ENCODE data around the gene POLR2E.
A peak's percentile ranks its signal among the peaks of the same experiment; 100 is the strongest.

The POLR2E gene

DNA sequence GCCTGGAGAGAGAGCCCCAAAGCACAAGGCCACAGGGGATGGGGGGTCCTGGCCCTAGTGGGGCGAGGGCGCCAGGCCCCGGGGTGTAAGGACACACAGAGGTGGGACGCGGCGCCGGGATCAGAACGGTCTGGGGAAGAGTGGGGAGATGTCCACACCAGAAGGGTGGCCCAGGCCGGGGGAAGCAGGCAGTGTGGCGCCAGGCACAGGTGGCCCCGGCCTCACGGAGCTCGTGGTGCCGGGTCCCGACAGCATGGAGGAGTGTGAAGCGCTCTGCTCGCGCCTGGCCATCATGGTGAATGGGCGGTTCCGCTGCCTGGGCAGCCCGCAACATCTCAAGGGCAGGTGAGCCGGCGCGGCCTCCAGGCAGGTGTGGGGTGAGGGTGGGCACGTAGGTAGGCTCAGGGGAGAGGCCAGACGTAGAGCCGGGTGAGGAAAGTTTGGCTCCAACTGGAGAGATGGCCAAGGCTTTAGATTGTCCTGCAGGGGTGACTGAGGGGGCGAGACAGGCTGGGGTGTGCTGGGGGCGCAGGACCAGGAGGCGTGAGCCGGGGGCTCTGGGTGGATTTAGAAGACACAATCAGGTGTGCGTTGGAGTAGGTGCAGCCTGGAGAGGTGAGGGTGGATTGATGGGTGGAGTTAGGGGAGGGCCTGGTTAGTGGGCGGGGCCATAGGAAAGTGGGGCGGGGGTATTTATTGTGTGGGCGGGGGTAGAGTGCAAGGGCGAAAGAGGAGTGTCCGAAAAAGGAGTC lies 31.1 kb downstream of the POLR2E start:
- peaks cover 24% of the 10 kb centered on the region for H3K4me1 Mint-ChIP-seq (ENCODE audit: low read depth)
- peaks cover 5% of the 10 kb centered on the region for H3K36me3 Mint-ChIP-seq
- no peak overlapping the region for H3K27ac Mint-ChIP-seq
- H3K9me3 Mint-ChIP-seq (ENCODE audit: low read depth): no peaks in the 10 kb centered on the region
- H3K27me3 Mint-ChIP-seq: no peaks in the 10 kb centered on the region
- no peak overlapping the region for H3K4me3 Mint-ChIP-seq

DNA sequence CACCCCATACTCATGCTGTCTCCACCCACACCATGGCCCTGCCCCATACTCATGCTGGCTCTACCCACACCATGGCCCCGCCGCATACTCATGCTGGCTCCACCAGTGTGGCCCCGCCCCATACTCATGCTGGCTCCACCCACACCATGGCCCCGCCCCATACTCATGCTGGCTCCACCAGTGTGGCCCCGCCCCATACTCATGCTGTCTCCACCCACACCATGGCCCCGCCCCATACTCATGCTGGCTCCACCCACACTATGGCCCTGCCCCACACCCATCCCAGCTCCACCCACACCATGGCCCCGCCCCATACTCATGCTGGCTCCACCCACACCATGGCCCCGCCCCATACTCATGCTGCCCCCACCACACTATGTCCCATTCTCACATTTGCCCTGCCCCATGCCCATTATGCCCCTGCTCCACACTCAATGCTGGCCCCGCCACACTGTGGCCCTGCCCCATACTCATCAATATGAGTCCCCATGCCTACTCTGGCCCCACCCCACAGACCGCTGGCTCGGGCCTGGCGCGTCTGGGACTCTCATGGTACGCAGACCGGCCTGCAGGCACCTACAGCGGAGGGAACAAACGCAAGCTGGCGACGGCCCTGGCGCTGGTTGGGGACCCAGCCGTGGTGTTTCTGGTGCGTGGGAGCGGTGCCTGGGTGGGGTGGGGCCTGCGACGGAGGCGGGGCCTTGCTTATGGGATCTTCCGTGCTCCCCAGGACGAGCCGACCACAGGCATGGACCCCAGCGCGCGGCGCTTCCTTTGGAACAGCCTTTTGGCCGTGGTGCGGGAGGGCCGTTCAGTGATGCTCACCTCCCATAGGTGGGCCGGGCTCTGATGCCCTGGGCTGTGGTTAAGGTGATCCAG lies 31.9 kb downstream of the POLR2E start:
- Mint-ChIP-seq H3K36me3 (peaks cover 2% of the 10 kb centered on the region), H3K9me3 (ENCODE audit: low read depth) (no peaks in the 10 kb centered on the region), H3K27ac (no peak overlapping the region), H3K4me3 (no peak overlapping the region), H3K27me3 (no peaks in the 10 kb centered on the region), H3K4me1 (ENCODE audit: low read depth) (peaks cover 20% of the 10 kb centered on the region)

DNA sequence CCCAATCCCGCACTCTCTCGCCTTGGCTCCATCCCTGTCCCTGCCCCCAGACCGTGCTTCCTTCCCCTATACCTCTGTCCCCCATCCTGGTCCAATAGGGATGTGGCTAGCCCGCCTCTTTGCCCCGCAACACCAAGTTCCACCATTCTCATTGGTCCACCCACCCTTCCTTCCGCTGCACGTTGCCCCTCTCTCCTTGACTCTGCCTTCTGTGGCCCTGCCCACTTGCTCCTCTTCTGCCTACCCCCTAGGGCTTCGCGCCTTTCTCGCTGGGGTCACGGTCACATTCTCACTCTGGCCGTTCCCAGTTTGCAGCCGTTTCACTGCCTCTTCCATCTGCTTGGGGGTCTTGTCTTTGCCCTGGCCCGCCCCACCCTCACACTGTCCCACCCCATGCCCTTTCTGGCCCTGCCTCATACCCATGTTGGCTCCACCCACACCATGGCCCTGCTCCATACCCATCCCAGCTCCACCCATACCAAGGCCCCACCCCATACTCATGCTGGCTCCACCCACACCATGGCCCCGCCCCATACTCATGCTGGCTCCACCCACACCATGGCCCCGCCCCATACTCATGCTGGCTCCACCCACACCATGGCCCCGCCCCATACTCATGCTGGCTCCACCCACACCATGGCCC lies 32.7 kb downstream of the POLR2E start:
- Mint-ChIP-seq H3K27me3 (no peaks in the 10 kb centered on the region), H3K36me3 (peaks cover 6% of the 10 kb centered on the region), H3K4me1 (ENCODE audit: low read depth) (peaks cover 25% of the 10 kb centered on the region), H3K27ac (no peak overlapping the region), H3K9me3 (ENCODE audit: low read depth) (no peaks in the 10 kb centered on the region), H3K4me3 (no peak overlapping the region)

DNA sequence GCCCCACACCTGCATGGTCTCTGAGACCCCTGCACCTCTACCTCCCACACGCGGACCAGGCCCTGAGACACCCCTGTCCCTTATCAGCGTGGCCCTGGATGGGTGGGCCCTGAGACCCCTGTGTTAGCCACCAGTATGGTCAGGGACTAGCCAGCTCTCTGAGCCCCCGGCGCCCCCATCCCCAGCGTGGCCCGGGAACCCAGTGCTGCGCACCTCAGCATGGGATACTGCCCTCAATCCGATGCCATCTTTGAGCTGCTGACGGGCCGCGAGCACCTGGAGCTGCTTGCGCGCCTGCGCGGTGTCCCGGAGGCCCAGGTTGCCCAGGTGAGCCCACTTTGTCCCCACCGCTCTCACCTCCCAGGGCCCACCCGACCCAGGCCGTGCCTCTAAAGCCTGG lies 33.2 kb downstream of the POLR2E start:
- no peak overlapping the region for H3K27ac Mint-ChIP-seq
- no peaks in the 10 kb centered on the region for H3K9me3 Mint-ChIP-seq (ENCODE audit: low read depth)
- no peak overlapping the region for H3K4me3 Mint-ChIP-seq
- peaks cover 9% of the 10 kb centered on the region for H3K36me3 Mint-ChIP-seq
- no peaks in the 10 kb centered on the region for H3K27me3 Mint-ChIP-seq
- peaks cover 29% of the 10 kb centered on the region for H3K4me1 Mint-ChIP-seq (ENCODE audit: low read depth)

DNA sequence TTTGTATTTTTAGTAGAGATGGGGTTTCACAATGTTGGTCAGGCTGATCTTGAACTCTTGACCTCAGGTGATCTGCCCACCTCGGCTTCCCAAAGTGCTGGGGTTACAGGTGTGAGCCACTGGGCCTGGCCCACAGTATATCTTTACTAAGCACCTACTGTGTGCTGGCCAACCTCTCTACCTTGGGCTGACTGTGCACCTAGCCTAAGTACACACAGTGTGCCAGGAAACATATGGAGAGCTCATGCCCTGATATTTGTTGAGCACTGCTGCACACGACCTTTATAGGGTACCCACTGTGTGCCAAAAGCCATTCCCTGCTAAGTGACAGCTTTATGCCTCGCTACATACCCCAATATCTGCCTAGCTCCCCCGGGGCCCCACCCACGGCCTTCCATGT lies 34.5 kb downstream of the POLR2E start:
- Mint-ChIP-seq H3K9me3 (ENCODE audit: low read depth) (no peaks in the 10 kb centered on the region), H3K27me3 (no peaks in the 10 kb centered on the region), H3K4me3 (no peak overlapping the region), H3K36me3 (peaks cover 14% of the 10 kb centered on the region), H3K27ac (no peak overlapping the region), H3K4me1 (ENCODE audit: low read depth) (peaks cover 25% of the 10 kb centered on the region)

DNA sequence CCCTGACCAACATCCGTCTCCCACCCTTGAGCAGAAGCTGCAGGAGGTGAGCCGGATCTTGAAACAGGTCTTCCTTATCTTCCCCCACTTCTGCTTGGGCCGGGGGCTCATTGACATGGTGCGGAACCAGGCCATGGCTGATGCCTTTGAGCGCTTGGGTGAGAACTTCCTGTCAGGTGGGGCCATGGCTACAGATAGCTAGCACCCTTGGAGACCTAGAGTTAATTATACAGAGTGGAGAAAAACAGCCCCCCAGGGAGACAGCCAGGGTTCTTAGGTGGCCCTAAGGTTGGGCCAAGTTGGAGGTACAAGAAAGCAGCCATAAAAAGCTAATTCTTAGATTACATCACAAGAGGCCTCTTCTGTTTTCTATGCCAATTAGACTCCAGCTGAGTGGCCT lies 37.1 kb downstream of the POLR2E start:
- H3K9me3 Mint-ChIP-seq (ENCODE audit: low read depth): no peaks in the 10 kb centered on the region
- H3K4me1 Mint-ChIP-seq (ENCODE audit: low read depth): peaks cover 13% of the 10 kb centered on the region
- H3K27ac Mint-ChIP-seq: peak overlapping the region; percentile 28
- H3K4me3 Mint-ChIP-seq: no peak overlapping the region
- peaks cover 14% of the 10 kb centered on the region for H3K36me3 Mint-ChIP-seq
- no peaks in the 10 kb centered on the region for H3K27me3 Mint-ChIP-seq

DNA sequence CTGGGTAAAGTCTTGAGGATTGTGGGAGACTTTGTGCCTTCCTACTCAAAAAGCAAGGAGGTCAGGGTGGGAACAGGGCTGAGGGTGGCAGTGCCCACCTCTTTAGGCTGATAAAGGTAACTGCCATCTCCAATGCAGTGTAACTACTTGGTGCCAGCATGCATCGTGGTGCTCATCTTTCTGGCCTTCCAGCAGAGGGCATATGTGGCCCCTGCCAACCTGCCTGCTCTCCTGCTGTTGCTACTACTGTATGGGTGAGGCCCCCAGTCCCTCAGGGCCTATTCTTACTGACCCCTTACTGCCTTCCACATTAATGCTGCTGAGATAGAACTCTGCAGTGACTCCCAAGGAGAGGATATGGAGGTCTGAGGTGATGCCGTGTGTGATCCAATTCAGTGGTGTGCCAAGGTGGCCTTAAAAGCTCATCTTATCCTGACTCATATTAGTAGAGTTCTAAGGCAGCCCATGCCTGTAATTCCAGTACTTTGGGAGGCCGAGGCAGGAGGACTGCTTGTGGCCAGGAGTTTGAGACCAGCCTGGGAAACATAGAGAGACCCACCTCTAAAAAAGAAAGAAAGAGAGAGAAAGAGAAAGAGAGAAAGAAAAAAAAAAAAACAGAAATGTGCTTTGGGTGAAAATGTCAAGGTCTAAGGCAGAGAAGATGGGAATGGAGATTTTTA lies 37.9 kb downstream of the POLR2E start:
- Mint-ChIP-seq H3K4me3 (no peak overlapping the region), H3K4me1 (ENCODE audit: low read depth) (peaks cover 15% of the 10 kb centered on the region), H3K27me3 (no peaks in the 10 kb centered on the region), H3K27ac (peak overlapping the region; percentile 84), H3K9me3 (ENCODE audit: low read depth) (no peaks in the 10 kb centered on the region), H3K36me3 (peaks cover 14% of the 10 kb centered on the region)

DNA sequence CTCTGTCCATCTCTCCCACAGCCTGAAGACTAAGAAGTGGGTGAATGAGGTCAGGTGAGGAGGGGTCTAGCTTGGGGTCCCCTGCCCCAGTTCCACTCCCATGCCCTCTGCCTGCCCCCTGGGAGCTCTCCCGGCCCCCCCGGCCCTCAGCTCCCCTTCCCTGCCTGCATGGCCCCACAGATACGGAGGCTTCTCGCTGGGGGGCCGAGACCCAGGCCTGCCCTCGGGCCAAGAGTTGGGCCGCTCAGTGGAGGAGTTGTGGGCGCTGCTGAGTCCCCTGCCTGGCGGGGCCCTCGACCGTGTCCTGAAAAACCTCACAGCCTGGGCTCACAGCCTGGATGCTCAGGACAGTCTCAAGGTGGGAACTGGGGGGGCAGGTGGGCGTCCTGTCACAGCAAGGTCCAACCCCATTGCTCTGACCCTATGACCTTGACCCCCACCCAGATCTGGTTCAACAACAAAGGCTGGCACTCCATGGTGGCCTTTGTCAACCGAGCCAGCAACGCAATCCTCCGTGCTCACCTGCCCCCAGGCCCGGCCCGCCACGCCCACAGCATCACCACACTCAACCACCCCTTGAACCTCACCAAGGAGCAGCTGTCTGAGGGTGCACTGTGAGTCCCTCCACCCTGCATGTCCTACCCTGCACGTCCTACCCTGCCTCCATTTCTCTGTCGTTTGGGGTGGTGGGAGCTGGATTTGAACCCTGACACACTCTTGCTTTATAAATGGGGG lies 39.1 kb downstream of the POLR2E start:
- no peak overlapping the region for H3K27ac Mint-ChIP-seq
- no peak overlapping the region for H3K4me3 Mint-ChIP-seq
- peaks cover 15% of the 10 kb centered on the region for H3K4me1 Mint-ChIP-seq (ENCODE audit: low read depth)
- no peaks in the 10 kb centered on the region for H3K9me3 Mint-ChIP-seq (ENCODE audit: low read depth)
- H3K27me3 Mint-ChIP-seq: no peaks in the 10 kb centered on the region
- peaks cover 14% of the 10 kb centered on the region for H3K36me3 Mint-ChIP-seq

DNA sequence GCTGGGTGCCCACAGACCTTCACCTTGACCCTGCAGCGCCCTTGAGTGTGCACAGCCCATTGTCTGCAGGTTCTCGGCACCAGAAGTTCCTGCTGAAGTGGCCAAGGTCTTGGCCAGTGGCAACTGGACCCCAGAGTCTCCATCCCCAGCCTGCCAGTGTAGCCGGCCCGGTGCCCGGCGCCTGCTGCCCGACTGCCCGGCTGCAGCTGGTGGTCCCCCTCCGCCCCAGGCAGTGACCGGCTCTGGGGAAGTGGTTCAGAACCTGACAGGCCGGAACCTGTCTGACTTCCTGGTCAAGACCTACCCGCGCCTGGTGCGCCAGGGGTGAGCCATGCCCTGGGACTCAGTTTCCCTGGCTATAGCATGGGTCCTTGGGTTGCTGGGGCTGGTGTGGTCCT lies 40.1 kb downstream of the POLR2E start:
- Mint-ChIP-seq H3K9me3 (ENCODE audit: low read depth) (no peaks in the 10 kb centered on the region), H3K4me1 (ENCODE audit: low read depth) (peaks cover 15% of the 10 kb centered on the region), H3K4me3 (no peak overlapping the region), H3K27ac (no peak overlapping the region), H3K27me3 (no peaks in the 10 kb centered on the region), H3K36me3 (peaks cover 14% of the 10 kb centered on the region)

DNA sequence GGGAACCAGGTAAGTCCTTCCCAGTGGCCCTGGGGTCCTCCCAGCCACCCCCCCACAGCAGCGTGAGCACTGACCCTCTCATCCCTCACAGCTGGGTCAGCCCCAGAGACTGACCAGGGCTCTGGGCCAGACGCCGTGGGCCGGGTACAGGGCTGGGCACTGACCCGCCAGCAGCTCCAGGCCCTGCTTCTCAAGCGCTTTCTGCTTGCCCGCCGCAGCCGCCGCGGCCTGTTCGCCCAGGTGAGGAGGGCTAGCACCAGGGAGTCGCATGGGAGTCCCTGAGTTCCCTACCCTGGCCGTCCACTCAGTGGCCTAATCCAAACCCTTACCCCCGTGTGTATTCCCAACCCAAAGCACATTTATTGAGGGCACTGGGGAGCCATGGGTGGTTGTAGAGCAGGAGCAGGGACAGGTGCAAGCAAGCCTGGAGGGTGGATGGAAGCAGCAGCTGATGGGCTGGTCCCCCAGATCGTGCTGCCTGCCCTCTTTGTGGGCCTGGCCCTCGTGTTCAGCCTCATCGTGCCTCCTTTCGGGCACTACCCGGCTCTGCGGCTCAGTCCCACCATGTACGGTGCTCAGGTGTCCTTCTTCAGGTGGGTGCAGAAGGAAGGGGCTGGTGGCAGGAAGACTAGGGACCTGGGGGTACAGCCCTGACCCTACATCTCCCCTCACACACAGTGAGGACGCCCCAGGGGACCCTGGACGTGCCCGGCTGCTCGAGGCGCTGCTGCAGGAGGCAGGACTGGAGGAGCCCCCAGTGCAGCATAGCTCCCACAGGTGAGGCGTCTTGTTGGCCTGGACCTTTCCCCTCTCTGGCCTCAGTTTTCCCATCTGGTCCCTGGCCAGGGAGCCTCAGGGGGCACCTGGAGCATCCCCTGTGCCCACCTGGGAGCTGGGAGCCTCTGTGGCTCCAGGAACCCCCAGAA lies 40.8 kb downstream of the POLR2E start:
- Mint-ChIP-seq H3K27me3 (no peaks in the 10 kb centered on the region), H3K4me3 (no peak overlapping the region), H3K9me3 (ENCODE audit: low read depth) (no peaks in the 10 kb centered on the region), H3K36me3 (peaks cover 14% of the 10 kb centered on the region), H3K27ac (no peak overlapping the region), H3K4me1 (ENCODE audit: low read depth) (peaks cover 15% of the 10 kb centered on the region)

DNA sequence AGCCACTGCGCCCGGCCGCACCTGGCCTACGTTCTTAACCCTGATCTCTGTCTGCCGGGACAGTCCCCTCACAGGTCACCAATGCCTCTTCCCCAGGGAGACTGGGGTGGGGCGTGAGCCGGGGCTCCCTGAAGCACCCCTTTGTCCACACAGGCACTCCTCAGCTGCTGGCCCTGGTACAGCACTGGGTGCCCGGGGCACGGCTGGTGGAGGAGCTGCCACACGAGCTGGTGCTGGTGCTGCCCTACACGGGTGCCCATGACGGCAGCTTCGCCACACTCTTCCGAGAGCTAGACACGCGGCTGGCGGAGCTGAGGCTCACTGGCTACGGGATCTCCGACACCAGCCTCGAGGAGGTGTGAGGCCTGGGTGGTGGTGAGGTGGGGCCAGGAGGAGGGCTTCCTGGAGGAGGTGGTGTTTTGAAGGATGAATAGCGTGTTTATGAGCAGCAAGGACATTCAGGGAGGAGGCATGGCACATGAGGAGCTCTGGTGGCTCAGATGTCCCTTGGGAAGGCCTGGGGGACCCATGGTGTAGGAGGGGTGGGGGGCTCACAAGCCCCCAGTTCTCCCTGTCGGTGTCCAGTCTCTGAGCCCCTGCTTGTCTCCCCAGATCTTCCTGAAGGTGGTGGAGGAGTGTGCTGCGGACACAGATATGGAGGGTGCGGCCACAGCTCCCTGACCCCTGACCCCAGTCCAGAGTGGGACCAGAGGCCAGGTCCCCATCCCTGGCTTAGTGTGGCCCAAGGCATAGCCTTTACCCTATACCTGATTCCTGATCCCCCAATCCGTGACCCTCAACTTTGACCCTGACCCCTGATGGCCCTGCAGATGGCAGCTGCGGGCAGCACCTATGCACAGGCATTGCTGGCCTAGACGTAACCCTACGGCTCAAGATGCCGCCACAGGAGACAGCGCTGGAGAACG lies 41.7 kb downstream of the POLR2E start:
- Mint-ChIP-seq H3K36me3 (peaks cover 13% of the 10 kb centered on the region), H3K27me3 (no peaks in the 10 kb centered on the region), H3K4me1 (ENCODE audit: low read depth) (peaks cover 15% of the 10 kb centered on the region), H3K4me3 (no peak overlapping the region), H3K27ac (no peak overlapping the region), H3K9me3 (ENCODE audit: low read depth) (no peaks in the 10 kb centered on the region)

DNA sequence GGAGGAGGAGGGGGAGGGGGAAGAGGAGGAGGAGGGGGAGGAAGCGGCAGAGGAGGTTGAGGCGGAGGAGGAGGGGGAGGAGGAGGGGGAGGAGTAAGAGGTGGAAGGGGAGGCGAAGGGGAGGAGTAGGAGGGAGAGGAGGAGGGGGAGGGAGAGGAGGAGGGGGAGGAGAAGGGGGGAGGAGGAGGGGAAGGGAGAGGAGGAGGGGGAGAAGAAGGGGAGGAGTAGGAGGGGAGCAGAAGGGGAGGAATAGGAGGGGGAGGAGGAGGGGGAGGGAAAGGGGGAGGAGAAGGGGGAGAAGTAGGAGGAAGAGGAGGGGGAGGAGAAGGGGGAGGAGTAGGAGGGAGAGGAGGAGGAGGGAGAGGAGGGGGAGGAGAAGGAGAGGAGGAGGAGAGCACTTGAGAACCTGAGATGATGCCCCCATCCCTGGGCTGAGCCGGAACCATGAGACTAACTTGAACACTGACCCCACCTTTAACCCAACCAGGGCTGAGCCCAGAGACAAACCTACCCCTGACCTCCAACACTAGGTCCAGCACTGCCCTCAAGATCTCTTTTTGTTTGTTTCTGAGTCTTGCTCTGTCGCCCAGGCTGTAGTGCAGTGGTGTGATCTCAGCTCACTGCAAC lies 42.7 kb downstream of the POLR2E start:
- H3K9me3 Mint-ChIP-seq (ENCODE audit: low read depth): no peaks in the 10 kb centered on the region
- H3K27ac Mint-ChIP-seq: no peak overlapping the region
- H3K4me3 Mint-ChIP-seq: no peak overlapping the region
- peaks cover 8% of the 10 kb centered on the region for H3K36me3 Mint-ChIP-seq
- peaks cover 7% of the 10 kb centered on the region for H3K4me1 Mint-ChIP-seq (ENCODE audit: low read depth)
- no peaks in the 10 kb centered on the region for H3K27me3 Mint-ChIP-seq
